ENCODE measurements around the gene GBP6.
"Not testable (repeated sequence)": the region's sequence is repeated elsewhere in the genome, so short reads cannot be mapped to it uniquely, and the experiment has no call there.

Gene GBP6

GRCh38 chr1:89373810-89374209 lies 10.0 kb downstream of the GBP6 start:
- DNase-seq (ENCODE audit: low spot score): not testable (repeated sequence)

- DNase-seq (ENCODE audit: low spot score): no peak
Measured at GRCh38 chr1:89378001-89378400, 14.1 kb downstream of the GBP6 start.

GRCh38 chr1:89381618-89382017 lies 17.8 kb downstream of the GBP6 start:
- DNase-seq (ENCODE audit: low spot score): no peak

GRCh38 chr1:89382479-89382878 lies 18.6 kb downstream of the GBP6 start:
- DNase-seq (ENCODE audit: low spot score): no peak

GRCh38 chr1:89383185-89383584 lies 19.3 kb downstream of the GBP6 start:
- DNase-seq (ENCODE audit: low spot score): no peak

- no peak for DNase-seq (ENCODE audit: low spot score)
Measured at GRCh38 chr1:89390707-89391106, 26.8 kb downstream of the GBP6 start.

- DNase-seq (ENCODE audit: low spot score): no peak
Measured at GRCh38 chr1:89391686-89392085, 27.8 kb downstream of the GBP6 start.

- DNase-seq (ENCODE audit: low spot score): no peak
Measured at GRCh38 chr1:89394851-89395250, 31.0 kb downstream of the GBP6 start.

GRCh38 chr1:89396902-89397301 lies 33.0 kb downstream of the GBP6 start:
- DNase-seq (ENCODE audit: low spot score): no peak

GRCh38 chr1:89405275-89405929 lies 41.5 kb downstream of the GBP6 start:
- DNase-seq (ENCODE audit: low spot score): no peak

- peak; percentile 4 for DNase-seq (ENCODE audit: low spot score)
Measured at GRCh38 chr1:89407360-89407759, 43.5 kb downstream of the GBP6 start.

- DNase-seq (ENCODE audit: low spot score): not testable (repeated sequence)
Measured at GRCh38 chr1:89407768-89408167, 43.9 kb downstream of the GBP6 start.

- DNase-seq (ENCODE audit: low spot score): no peak
Measured at GRCh38 chr1:89425056-89425455, 61.2 kb downstream of the GBP6 start.

GRCh38 chr1:89429062-89429461 lies 65.2 kb downstream of the GBP6 start:
- DNase-seq (ENCODE audit: low spot score): no peak

- DNase-seq (ENCODE audit: low spot score): not testable (repeated sequence)
Measured at GRCh38 chr1:89429681-89430080, 65.8 kb downstream of the GBP6 start.

GRCh38 chr1:89433421-89433820 lies 69.6 kb downstream of the GBP6 start:
- no peak for DNase-seq (ENCODE audit: low spot score)

- DNase-seq (ENCODE audit: low spot score): not testable (repeated sequence)
Measured at GRCh38 chr1:89434058-89434780, 70.4 kb downstream of the GBP6 start.

All from CD4-positive, alpha-beta T cell treated with Interleukin-2 at 100 ng/mL for 4 hours (primary cell).